ENCODE data around the gene IL6ST.
A peak's percentile ranks its signal among the peaks of the same experiment; 100 is the strongest.
"Not testable (repeated sequence)": the region's sequence is repeated elsewhere in the genome, so short reads cannot be mapped to it uniquely, and the experiment has no call there.

The IL6ST gene

DNA sequence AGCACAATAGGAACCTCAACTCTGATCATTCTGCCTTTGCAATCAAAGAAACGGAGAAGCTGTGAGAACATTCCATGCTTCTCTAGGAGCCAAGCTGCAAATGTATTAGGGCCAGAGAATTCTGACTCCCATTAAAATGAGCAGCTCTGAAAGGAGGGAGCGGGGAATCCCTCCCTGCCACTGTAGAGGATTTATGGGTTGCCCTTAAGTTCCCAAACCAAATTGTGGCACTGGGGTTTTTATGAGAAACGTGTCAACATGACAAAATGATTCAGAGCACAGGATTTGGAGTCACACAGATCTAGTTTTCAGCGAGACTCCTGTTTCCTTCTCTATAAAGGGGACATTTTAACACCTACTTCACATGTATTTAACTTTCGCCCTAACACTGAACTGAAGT is 1.8 kb downstream of the IL6ST start:
- Mint-ChIP-seq H3K4me3 (peak overlapping the region; percentile 94 to 96 (median 95)), H3K27ac (peak overlapping the region; percentile 85 to 97 (median 86)), H3K9me3 (no peaks in the 10 kb centered on the region), H3K36me3 (ENCODE audit: low read depth) (peaks cover 10% of the 10 kb centered on the region), H3K27me3 (ENCODE audit: low read depth) (no peaks in the 10 kb centered on the region), H3K4me1 (peaks cover 45% of the 10 kb centered on the region)
- TF ChIP-seq, protein P1, sequence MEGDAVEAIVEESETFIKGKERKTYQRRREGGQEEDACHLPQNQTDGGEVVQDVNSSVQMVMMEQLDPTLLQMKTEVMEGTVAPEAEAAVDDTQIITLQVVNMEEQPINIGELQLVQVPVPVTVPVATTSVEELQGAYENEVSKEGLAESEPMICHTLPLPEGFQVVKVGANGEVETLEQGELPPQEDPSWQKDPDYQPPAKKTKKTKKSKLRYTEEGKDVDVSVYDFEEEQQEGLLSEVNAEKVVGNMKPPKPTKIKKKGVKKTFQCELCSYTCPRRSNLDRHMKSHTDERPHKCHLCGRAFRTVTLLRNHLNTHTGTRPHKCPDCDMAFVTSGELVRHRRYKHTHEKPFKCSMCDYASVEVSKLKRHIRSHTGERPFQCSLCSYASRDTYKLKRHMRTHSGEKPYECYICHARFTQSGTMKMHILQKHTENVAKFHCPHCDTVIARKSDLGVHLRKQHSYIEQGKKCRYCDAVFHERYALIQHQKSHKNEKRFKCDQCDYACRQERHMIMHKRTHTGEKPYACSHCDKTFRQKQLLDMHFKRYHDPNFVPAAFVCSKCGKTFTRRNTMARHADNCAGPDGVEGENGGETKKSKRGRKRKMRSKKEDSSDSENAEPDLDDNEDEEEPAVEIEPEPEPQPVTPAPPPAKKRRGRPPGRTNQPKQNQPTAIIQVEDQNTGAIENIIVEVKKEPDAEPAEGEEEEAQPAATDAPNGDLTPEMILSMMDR (IDR thresholded peaks at IDR 0.05; ENCODE audit: unreplicated experiment in 3 of 3): no peak

DNA sequence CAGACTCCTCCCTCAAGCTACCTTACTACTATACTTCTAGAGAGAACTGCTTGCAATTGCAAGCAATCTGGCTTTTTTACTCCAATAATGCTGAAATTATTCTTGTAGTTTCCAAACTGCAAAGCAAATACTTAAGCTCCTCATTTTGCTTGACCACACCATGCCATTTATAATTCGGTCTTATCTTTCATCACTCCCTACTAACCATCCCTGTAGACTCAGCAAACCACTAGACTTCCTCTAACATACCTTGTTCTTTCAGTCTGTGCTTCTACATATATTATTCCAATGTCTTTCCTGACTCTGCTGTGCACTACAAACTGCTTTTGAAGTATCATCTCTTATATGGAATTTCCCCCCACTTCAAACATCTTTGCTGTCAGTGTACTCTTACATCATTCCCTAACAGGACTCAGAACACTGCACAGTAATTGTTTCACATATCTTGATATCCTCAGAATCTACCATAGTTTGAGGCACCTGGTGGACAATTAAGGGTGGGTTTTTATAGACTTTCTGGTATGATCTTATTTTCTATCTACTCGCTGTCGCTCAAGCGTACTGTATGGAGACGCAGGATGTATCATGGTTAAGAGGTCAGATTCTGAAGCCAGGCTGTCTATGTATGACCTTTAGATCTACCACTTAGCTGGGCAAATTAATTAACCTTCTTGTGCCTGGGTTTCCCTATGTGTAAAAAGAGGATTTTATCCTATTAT is 2.8 kb downstream of the IL6ST start:
- Mint-ChIP-seq H3K27ac (no peak overlapping the region), H3K4me1 (peaks cover 45% of the 10 kb centered on the region), H3K36me3 (ENCODE audit: low read depth) (peaks cover 13% of the 10 kb centered on the region), H3K9me3 (no peaks in the 10 kb centered on the region), H3K27me3 (ENCODE audit: low read depth) (no peaks in the 10 kb centered on the region), H3K4me3 (peak overlapping the region; percentile 20 to 41 (median 37))
- TF ChIP-seq, protein P1 (IDR thresholded peaks at IDR 0.05; ENCODE audit: unreplicated experiment in 3 of 3): no peak

DNA sequence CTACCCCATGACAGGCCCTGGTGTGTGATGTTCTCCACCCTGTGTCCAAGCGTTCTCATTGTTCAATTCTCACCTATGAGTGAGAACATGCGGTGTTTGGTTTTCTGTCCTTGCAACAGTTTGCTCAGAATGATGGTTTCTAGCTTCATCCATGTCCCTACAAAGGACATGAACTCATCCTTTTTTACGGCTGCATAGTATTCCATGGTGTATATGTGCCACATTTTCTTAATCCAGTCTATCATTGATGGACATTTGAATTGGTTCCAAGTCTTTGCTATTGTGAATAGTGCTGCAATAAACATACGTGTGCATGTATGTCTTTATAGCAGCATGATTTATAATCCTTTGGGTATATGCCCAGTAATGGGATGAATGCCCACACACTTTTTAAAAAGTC is 3.9 kb downstream of the IL6ST start:
- H3K27ac Mint-ChIP-seq; H3K4me3 Mint-ChIP-seq; H3K9me3 Mint-ChIP-seq; H3K27me3 Mint-ChIP-seq (ENCODE audit: low read depth): not testable (repeated sequence)
- Mint-ChIP-seq H3K4me1 (peaks cover 39% of the 10 kb centered on the region), H3K36me3 (ENCODE audit: low read depth) (peaks cover 23% of the 10 kb centered on the region)

DNA sequence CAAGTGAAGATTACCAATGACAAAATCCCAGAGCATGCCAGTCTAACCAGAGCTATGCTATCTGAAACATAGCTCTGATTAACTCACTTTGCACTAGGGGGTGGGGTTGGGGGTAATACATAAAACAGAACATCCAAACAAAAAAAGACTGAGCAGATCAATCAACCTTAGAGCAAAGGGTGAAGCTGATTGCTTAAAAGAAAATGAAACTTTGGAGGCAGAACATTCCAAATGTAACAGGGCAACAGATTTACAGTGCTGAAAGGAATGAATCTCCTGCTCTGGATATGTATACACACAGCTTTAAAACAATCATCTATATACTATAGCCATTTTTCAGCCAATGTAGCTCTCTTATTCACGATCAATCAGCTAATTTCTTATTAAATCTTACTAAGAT is 4.9 kb downstream of the IL6ST start:
- peaks cover 3% of the 10 kb centered on the region for H3K9me3 Mint-ChIP-seq
- peak overlapping the region in 1 of 3 experiments; percentile 9 for H3K4me3 Mint-ChIP-seq
- peaks cover 34% of the 10 kb centered on the region for H3K4me1 Mint-ChIP-seq
- H3K36me3 Mint-ChIP-seq (ENCODE audit: low read depth): peaks cover 23% of the 10 kb centered on the region
- TF ChIP-seq, protein P1 (IDR thresholded peaks at IDR 0.05; ENCODE audit: unreplicated experiment in 3 of 3): no peak
- no peaks in the 10 kb centered on the region for H3K27me3 Mint-ChIP-seq (ENCODE audit: low read depth)
- H3K27ac Mint-ChIP-seq: no peak overlapping the region

DNA sequence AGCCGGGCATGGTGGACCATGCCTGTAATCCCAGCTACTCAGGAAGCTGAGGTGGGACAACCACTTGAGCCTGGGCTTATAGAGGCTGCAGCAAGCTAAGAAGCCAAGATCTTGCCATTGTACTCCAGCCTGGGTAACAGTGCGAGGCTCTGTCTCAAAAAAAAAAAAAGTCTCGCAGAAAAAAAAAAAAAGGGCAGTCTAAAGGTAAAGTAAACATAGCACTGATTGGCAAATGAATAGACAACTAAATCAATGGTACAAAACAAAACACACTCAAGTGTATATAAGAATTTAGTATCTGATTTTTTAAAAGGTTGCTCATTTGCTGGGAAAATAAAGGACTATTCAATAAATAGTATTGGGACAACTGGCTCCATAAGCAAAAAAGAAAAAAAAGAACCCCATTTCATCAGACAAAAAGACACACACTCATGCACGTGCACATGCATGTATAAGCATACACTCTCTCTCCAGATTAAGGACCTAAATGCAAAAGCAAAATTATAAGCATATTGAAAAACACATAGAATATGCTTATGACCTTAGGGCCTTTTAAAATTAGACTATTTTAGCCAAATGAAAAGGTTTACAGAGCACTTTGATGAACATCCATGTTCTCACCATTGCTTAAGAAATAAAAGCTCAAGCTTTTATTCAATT is 5.7 kb downstream of the IL6ST start:
- Mint-ChIP-seq H3K27me3 (ENCODE audit: low read depth) (no peaks in the 10 kb centered on the region), H3K4me1 (peaks cover 34% of the 10 kb centered on the region), H3K4me3 (no peak overlapping the region), H3K9me3 (peaks cover 3% of the 10 kb centered on the region), H3K27ac (no peak overlapping the region), H3K36me3 (ENCODE audit: low read depth) (peaks cover 23% of the 10 kb centered on the region)
- TF ChIP-seq, protein P1 (IDR thresholded peaks at IDR 0.05; ENCODE audit: unreplicated experiment in 3 of 3): no peak

DNA sequence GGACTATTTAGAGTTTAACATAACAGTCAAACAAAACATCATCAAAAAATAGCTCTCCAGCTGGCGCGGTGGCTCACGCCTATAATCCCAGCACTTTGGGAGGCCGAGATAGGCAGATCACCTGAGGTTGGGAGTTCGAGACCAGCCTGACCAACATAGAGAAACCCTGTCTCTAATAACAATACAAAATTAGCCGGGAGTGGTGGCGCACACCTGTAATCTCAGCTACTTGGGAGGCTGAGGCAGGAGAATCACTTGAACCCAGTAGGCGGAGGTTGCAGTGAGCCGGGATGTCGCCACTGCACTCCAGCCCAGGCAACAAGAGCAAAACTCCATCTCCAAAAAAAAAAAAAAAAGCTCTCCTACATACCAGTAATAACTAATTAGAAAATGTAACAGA is 6.3 kb downstream of the IL6ST start:
- not testable (repeated sequence) for H3K27me3 Mint-ChIP-seq (ENCODE audit: low read depth); H3K27ac Mint-ChIP-seq; H3K4me3 Mint-ChIP-seq; H3K9me3 Mint-ChIP-seq
- peaks cover 23% of the 10 kb centered on the region for H3K36me3 Mint-ChIP-seq (ENCODE audit: low read depth)
- peaks cover 34% of the 10 kb centered on the region for H3K4me1 Mint-ChIP-seq

DNA sequence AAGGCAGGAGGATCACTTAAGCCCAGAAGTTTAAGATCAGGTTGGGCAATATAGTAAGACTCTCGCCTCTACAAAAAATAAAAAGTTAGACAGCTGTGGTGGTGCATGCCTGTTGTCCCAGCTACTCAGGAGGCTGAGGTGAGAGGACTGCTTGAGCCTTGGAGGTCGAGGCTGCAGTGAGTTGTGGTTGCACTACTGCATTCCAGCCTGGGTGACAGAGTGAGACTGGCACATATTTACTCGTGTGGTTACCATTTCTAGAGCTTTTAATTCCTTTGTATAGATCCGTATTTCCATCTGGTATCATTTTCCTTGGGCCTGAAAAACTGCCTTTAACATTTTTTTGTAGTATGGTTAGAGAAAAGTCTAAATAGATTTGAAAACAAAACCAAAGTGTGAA is 7.8 kb downstream of the IL6ST start:
- TF ChIP-seq, protein P1 (IDR thresholded peaks at IDR 0.05; ENCODE audit: unreplicated experiment in 3 of 3): no peak
- peaks cover 22% of the 10 kb centered on the region for H3K36me3 Mint-ChIP-seq (ENCODE audit: low read depth)
- peaks cover 3% of the 10 kb centered on the region for H3K9me3 Mint-ChIP-seq
- H3K4me1 Mint-ChIP-seq: peaks cover 22% of the 10 kb centered on the region
- no peaks in the 10 kb centered on the region for H3K27me3 Mint-ChIP-seq (ENCODE audit: low read depth)
- no peak overlapping the region for H3K27ac Mint-ChIP-seq
- no peak overlapping the region for H3K4me3 Mint-ChIP-seq

Data from nephron (organoid).